Right atrium auricular region (tissue), 2 donors: ENCODE results near the gene UPK3A. TPM values are rescaled to one million over a fixed set of nuclear protein-coding genes. Genes with fewer than 3 reads are reported as not detected.
"Not testable (repeated sequence)": the region's sequence is repeated elsewhere in the genome, so short reads cannot be mapped to it uniquely, and the experiment has no call there.

ENCODE experiments used
- DNase-seq: peaks from one replicate; pipeline ENCODE4 v3.0.0-alpha.2; 2019; ENCODE audit warnings: low spot score
- H3K27ac ChIP-seq, 2 donors: fragments of 200-600 bp; sonication (generic); 1 replicate in 1 of 2; 2 replicates in 1 of 2; pipeline ENCODE4 v1.5.1; 2016 to 2019
- H3K27me3 ChIP-seq, 2 donors: fragments of 200-600 bp; sonication (generic); one replicate each; pipeline versions ENCODE4 v1.5.1 to v1.6.0; 2017 to 2019
- H3K36me3 ChIP-seq: fragments of 200-600 bp; sonication (generic); one replicate; pipeline ENCODE4 v1.5.1; 2016
- H3K4me1 ChIP-seq, 2 donors: fragments of 200-600 bp; sonication (generic); one replicate each; pipeline versions ENCODE4 v1.5.1 to v1.6.0; 2017 to 2019
- H3K4me3 ChIP-seq, 2 donors: fragments of 200-600 bp; sonication (generic); 1 replicate in 1 of 2; 2 replicates in 1 of 2; pipeline ENCODE4 v1.5.1; 2017 to 2019; ENCODE audit warnings: mild to moderate bottlenecking in 1 of 2, moderate library complexity in 1 of 2
- H3K9me3 ChIP-seq, 2 donors: fragments of 200-600 bp; sonication (generic); one replicate each; pipeline ENCODE4 v1.5.1; 2019
- total RNA-seq, 2 donors: library from RNA; depleted of rRNA; stranded (reverse); fragments of >200 nt; gene quantifications; one replicate each; pipeline ENCODE4 v1.1.0, GENCODE V29; 2016
- TF ChIP-seq, protein P1 (sequence below), 2 donors: fragments of 200-600 bp; sonication (generic); IDR thresholded peaks; one replicate each; pipeline ENCODE4 v1.5.1; 2019; ENCODE audit warnings: antibody characterized with exemption in 2 of 2

UPK3A gene
- total RNA-seq, 2 donors from 2014 or later = not detected

DNA sequence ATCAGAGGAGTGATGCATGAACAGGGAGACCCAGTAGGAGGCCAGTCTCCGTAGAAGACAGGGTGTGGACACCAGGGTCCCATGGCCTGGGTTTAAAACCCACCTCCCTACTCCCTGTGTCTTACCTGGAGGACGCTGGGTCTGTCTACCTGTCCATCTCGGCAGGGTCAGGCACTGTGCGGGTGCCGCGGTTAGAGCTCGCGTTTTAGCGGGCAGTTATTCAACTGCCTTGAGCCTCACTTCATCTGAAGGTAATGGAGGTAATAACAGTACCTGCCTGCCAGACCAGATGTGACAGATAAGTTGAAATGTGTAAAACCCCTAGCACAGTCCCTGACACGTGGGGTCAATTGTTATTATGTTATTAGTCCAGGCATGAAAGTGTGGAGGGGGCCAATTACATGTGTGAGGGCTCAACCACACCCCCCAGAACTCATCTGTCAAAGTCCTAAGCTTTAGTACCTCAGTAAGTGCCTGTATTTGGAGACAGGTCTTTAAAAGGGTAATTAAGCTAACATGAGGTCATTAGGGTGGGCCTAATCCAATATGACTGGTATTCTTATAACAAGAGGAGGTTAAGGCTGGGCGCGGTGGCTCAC, 8.1 kb upstream of the UPK3A start:
- TF ChIP-seq, protein P1, sequence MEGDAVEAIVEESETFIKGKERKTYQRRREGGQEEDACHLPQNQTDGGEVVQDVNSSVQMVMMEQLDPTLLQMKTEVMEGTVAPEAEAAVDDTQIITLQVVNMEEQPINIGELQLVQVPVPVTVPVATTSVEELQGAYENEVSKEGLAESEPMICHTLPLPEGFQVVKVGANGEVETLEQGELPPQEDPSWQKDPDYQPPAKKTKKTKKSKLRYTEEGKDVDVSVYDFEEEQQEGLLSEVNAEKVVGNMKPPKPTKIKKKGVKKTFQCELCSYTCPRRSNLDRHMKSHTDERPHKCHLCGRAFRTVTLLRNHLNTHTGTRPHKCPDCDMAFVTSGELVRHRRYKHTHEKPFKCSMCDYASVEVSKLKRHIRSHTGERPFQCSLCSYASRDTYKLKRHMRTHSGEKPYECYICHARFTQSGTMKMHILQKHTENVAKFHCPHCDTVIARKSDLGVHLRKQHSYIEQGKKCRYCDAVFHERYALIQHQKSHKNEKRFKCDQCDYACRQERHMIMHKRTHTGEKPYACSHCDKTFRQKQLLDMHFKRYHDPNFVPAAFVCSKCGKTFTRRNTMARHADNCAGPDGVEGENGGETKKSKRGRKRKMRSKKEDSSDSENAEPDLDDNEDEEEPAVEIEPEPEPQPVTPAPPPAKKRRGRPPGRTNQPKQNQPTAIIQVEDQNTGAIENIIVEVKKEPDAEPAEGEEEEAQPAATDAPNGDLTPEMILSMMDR (IDR thresholded peaks at IDR 0.05) = no peak
- no peak for DNase-seq
- no peaks in the 10 kb centered on the region for H3K36me3 ChIP-seq
- no peak overlapping the region for H3K4me3 ChIP-seq
- H3K9me3 ChIP-seq = no peaks in the 10 kb centered on the region
- peaks cover 0 to 31% of the 10 kb centered on the region in 2 donors for H3K4me1 ChIP-seq
- no peaks in the 10 kb centered on the region for H3K27me3 ChIP-seq
- no peak overlapping the region for H3K27ac ChIP-seq

DNA sequence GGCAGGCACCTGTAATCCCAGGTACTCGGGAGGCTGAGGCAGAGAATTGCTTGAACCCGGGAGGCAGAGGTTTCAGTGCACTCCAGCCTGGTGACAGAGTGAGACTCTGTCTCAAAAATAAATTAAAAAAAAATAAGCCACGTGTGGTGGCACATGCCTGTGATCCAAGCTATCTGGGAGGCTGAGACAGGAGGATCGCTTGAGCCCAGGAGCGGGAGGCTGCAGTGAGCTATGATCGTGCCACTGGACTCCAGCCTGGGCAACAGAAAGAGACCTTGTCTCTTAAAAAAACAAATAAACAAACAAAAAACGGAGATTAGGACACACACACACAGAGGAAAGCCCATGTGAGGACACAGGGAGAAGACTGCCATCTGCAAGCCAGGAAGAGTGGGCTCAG, 7.0 kb upstream of the UPK3A start:
- not testable (repeated sequence) for H3K4me3 ChIP-seq, H3K27me3 ChIP-seq, H3K36me3 ChIP-seq, H3K9me3 ChIP-seq, DNase-seq, H3K27ac ChIP-seq
- H3K4me1 ChIP-seq = peaks cover 0 to 20% of the 10 kb centered on the region in 2 donors

DNA sequence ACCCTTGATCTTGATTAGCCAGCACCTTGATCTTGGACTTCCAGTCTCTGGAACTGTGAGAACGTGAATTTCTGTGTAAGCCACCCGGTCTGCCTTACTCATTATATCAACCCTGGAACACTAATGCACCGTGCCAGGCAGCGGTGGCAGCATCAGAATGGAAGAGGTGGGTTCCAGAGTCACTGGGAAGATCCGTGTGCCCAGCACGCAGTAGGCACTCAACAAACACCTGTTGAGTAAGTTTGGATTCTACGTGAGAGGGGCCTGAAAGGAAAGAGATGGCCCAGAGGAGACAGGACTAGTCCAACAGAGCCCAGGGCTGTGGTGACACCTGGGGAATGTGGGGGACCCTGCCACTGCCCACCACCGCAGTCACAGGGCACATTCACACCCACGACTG, 6.6 kb upstream of the UPK3A start:
- Histone ChIP-seq H3K27ac (no peak overlapping the region), H3K4me3 (no peak overlapping the region), H3K36me3 (no peaks in the 10 kb centered on the region), H3K4me1 (peaks cover 0 to 17% of the 10 kb centered on the region in 2 donors), H3K9me3 (no peaks in the 10 kb centered on the region), H3K27me3 (no peaks in the 10 kb centered on the region)
- TF ChIP-seq, protein P1 (IDR thresholded peaks at IDR 0.05) = no peak
- DNase-seq = no peak

DNA sequence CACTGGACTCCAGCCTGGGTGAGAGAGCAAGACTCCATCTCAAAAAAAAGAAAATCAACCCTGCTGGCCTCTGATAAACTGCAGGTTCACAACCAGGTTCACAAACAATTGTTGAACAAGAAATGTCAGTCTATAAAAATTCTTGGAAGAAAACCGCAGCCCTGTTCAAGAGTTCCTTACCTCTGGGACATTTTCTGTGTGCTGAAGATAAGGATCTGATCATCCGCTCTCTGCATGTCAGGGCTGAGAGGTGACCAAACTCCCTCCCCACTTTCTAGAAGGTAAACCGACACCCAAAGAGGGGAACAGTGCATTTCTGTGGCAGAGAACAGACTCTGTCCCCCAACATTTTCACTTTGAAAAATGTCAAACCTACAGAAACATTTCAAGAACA, 4.2 kb upstream of the UPK3A start:
- H3K9me3 ChIP-seq = no peaks in the 10 kb centered on the region
- H3K27me3 ChIP-seq = no peaks in the 10 kb centered on the region
- peaks cover 0 to 33% of the 10 kb centered on the region in 2 donors for H3K4me1 ChIP-seq
- no peak for DNase-seq
- H3K4me3 ChIP-seq = no peak overlapping the region
- no peaks in the 10 kb centered on the region for H3K36me3 ChIP-seq
- peak overlapping the region; percentile 27 to 51 for H3K27ac ChIP-seq
- TF ChIP-seq, protein P1 (IDR thresholded peaks at IDR 0.05) = no peak

DNA sequence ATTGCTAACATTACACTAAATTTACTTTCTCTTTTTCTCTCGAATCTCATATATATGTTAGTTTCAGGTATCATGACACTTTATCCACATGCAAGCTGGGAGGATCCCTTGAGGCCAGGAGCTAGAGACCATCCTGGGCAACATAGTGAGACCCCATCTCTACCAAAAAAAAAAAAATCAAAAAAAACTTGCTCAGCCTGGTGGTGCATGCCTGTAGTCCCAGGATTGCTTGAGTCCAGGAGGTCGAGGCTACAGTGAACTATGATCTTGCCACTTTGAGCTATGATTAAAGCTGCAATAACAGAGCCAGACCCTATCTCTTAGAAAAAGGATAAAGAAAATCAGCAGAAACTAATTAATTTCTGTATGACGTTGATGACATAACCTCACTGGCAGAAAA, 3.7 kb upstream of the UPK3A start:
- TF ChIP-seq, protein P1 (IDR thresholded peaks at IDR 0.05) = no peak
- H3K27ac ChIP-seq = no peak overlapping the region
- peaks cover 0 to 33% of the 10 kb centered on the region in 2 donors for H3K4me1 ChIP-seq

DNA sequence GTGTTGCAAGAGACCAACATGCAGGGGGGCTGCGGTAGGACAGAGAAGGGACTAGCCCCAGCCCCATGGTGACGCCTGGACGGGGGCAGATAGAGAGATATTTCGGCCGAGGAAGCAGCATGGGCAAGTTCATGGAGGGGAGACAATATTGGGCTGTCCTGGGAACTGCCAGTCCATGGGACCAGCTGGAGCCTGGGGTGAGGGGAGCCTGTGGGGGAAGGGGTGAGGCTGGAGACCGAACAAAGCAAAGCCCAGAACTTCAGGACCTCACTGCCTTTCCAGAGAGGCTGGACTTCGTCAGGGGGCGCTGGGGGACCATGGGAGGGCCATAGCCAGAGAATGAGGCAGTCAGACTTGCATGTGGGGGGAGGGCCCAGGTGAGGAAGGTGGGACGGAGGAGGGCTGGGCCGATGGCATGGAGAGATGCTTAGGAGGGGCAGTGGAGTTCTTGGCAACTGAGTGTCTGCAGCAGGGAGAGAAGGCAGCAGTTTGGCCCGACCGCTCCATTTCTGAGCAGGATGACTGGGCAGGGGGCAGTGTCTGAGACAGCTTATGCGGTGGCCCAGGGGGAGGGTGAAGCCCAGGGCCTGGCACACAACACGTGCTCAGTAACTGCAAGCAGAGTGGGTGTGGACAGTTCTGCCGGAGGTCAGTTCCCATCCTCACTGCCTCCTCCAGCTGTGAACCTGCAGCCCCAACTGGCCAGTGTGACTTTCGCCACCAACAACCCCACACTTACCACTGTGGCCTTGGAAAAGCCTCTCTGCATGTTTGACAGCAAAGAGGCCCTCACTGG, 712 bp downstream of the UPK3A start:
- no peaks in the 10 kb centered on the region for H3K27me3 ChIP-seq
- H3K9me3 ChIP-seq = no peaks in the 10 kb centered on the region
- peak overlapping the region; percentile 14 to 40 for H3K27ac ChIP-seq
- H3K4me1 ChIP-seq = peaks cover 0 to 17% of the 10 kb centered on the region in 2 donors
- TF ChIP-seq, protein P1 (IDR thresholded peaks at IDR 0.05) = no peak
- no peak for DNase-seq
- peak overlapping the region in 1 of 2 donors; percentile 42 for H3K4me3 ChIP-seq
- no peaks in the 10 kb centered on the region for H3K36me3 ChIP-seq

More for the DNA sequence above, 3.7 kb upstream of the UPK3A start:
- DNase-seq = no peak
- Histone ChIP-seq H3K36me3 (no peaks in the 10 kb centered on the region), H3K4me3 (no peak overlapping the region), H3K27me3 (no peaks in the 10 kb centered on the region), H3K9me3 (no peaks in the 10 kb centered on the region)
